ENCODE measurements around the gene TMEM232.

TMEM232 gene

DNA sequence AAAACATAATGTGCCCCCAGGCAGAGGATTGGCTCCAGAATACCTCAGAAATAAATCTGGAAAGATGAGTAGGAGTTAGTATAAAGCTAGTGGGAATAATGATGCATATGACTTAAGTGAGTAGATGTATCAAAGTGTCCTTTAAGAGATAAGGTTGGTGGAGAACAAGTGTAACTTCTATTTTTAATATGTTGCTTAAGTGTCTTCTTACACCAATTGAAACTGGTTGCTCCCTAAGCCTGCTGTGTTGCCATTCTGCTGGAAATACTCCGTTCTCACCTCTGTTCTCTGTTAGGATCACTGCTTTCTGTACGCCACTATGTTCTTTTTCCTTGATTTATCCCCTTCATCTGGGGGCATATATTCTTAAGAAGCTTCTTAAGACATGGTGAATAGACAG, 286.4 kb downstream of the TMEM232 start:
- Histone ChIP-seq H3K36me3 (ENCODE audit: control insufficient read depth, insufficient read depth, low read length) (no peaks in the 10 kb centered on the region), H3K27me3 (replicated peaks; ENCODE audit: control insufficient read depth, insufficient read depth, low read length) (no peaks in the 10 kb centered on the region; the same call in 1 of the 2 replicates), H3K4me3 (replicated peaks; ENCODE audit: low read depth, low read length) (no peak overlapping the region)
- TF ChIP-seq, protein P1, sequence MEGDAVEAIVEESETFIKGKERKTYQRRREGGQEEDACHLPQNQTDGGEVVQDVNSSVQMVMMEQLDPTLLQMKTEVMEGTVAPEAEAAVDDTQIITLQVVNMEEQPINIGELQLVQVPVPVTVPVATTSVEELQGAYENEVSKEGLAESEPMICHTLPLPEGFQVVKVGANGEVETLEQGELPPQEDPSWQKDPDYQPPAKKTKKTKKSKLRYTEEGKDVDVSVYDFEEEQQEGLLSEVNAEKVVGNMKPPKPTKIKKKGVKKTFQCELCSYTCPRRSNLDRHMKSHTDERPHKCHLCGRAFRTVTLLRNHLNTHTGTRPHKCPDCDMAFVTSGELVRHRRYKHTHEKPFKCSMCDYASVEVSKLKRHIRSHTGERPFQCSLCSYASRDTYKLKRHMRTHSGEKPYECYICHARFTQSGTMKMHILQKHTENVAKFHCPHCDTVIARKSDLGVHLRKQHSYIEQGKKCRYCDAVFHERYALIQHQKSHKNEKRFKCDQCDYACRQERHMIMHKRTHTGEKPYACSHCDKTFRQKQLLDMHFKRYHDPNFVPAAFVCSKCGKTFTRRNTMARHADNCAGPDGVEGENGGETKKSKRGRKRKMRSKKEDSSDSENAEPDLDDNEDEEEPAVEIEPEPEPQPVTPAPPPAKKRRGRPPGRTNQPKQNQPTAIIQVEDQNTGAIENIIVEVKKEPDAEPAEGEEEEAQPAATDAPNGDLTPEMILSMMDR (IDR thresholded peaks at IDR 0.05; ENCODE audit: insufficient read depth, low read length, poor library complexity, severe bottlenecking), result no peak
- no peak for DNase-seq (ENCODE audit: extremely low read depth, insufficient read length)

DNA sequence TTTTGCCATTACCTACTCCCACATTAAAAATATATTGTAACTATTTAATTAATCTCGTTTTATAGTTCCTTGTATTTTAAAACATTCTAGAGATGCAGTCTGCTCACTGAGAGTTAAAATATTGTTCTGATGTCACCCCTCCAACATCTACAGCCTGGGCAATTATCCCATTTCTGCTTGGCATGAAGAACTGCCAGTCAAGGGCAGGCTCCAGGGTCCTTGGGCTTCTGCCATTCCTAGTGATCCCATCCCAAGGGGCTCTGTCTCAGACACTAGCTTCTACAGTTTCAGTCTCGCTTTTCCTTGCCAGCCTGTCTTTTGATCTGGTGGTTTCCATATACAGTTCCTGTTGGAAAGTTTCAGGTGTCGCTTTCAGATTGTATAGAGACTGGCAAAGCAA, 287.2 kb downstream of the TMEM232 start:
- no peak overlapping the region for H3K4me3 ChIP-seq (replicated peaks; ENCODE audit: low read depth, low read length)
- DNase-seq (ENCODE audit: extremely low read depth, insufficient read length), result no peak

DNA sequence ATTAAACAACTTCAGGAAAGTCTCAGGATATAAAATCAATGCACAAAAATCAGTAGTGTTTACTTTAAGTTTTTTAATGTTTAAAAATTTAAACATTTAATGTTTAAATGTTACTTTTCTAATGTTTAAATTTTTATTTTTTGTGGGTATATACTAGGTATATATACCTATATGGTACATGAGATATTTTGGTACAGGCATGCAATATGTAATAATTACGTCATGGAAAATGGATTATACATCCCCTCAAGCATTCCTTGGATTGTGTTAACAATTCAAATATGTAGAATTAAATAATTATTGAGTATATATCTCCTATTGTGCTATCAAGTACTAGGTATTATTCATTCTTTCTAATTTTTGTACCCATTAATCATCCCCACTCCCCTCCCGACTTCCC, 291.3 kb downstream of the TMEM232 start:
- no peaks in the 10 kb centered on the region for H3K27me3 ChIP-seq (replicated peaks; ENCODE audit: control insufficient read depth, insufficient read depth, low read length)
- no peak overlapping the region for H3K4me3 ChIP-seq (replicated peaks; ENCODE audit: low read depth, low read length)
- TF ChIP-seq, protein P1 (IDR thresholded peaks at IDR 0.05; ENCODE audit: insufficient read depth, low read length, poor library complexity, severe bottlenecking), result no peak
- no peaks in the 10 kb centered on the region for H3K36me3 ChIP-seq (ENCODE audit: control insufficient read depth, insufficient read depth, low read length)
- no peak for DNase-seq (ENCODE audit: extremely low read depth, insufficient read length)

More for the DNA sequence above, 287.2 kb downstream of the TMEM232 start:
- Histone ChIP-seq H3K36me3 (ENCODE audit: control insufficient read depth, insufficient read depth, low read length) (no peaks in the 10 kb centered on the region), H3K27me3 (replicated peaks; ENCODE audit: control insufficient read depth, insufficient read depth, low read length) (no peaks in the 10 kb centered on the region; the same call in 1 of the 2 replicates)
- TF ChIP-seq, protein P1 (IDR thresholded peaks at IDR 0.05; ENCODE audit: insufficient read depth, low read length, poor library complexity, severe bottlenecking), result no peak

DNA sequence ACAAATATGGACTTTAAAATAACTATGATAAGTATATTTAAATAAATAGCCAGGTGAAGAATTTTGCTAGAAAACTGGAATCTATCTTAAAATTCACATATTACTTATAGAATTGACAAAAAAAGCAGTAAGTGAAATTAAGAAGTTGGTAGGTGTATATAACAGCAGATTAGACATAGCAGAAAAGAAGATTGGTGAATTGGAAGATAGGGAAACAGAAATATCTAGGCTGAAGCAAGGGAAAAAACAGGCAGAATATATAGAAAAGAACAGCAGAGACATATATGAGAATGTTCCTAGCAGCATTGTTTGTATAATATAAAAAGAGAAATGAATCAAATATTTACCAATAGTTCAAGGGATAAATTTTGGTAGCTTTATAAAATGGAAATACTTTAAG, 294.9 kb downstream of the TMEM232 start:
- Histone ChIP-seq H3K36me3 (ENCODE audit: control insufficient read depth, insufficient read depth, low read length) (no peaks in the 10 kb centered on the region), H3K27me3 (replicated peaks; ENCODE audit: control insufficient read depth, insufficient read depth, low read length) (no peaks in the 10 kb centered on the region), H3K4me3 (replicated peaks; ENCODE audit: low read depth, low read length) (no peak overlapping the region)
- DNase-seq (ENCODE audit: extremely low read depth, insufficient read length), result no peak
- TF ChIP-seq, protein P1 (IDR thresholded peaks at IDR 0.05; ENCODE audit: insufficient read depth, low read length, poor library complexity, severe bottlenecking), result no peak

DNA sequence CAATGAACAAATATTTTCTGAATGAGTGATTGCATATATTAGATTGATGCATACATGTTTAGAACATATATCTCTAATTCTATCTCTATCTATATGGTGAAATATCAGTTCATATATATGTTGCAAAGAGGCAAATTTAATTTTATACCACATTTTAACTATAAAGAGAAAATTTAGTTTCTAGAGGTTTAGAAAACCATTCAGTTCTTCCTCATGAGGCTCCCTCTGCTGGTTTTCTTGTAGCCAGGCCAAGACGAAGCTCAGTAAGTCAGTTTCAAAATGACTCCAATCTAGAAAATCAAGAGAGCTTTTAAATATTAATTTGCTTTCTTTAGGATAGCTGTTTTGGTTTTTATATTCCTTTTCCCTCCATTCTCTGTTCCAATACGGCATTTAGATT, 312.1 kb downstream of the TMEM232 start:
- DNase-seq (ENCODE audit: extremely low read depth, insufficient read length), result no peak
- TF ChIP-seq, protein P1 (IDR thresholded peaks at IDR 0.05; ENCODE audit: insufficient read depth, low read length, poor library complexity, severe bottlenecking), result peak; percentile 70
- Histone ChIP-seq H3K4me3 (replicated peaks; ENCODE audit: low read depth, low read length) (no peak overlapping the region), H3K36me3 (ENCODE audit: control insufficient read depth, insufficient read depth, low read length) (no peaks in the 10 kb centered on the region), H3K27me3 (replicated peaks; ENCODE audit: control insufficient read depth, insufficient read depth, low read length) (0 out of 2 replicates have a peak, but pooled peaks cover 2% of the 10 kb centered on the region)

DNA sequence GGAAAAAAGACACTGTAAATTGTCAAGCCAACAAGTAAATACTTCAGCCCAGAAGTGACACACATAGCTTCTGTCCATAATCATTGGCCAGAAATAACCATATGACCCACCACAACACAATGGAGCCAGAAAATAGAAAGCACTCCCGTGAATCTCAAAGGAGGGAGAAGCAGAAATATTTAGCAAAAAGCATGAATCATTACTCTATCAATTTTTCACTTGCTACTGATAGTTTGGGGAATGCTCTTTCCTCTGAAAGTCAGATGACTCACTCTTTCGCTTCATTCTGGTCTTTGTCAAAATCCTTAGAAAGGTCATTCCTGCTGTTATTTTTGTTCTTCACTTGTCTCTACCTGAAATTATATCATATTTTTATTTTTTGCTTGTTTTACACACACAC, 312.6 kb downstream of the TMEM232 start:
- TF ChIP-seq, protein P1 (IDR thresholded peaks at IDR 0.05; ENCODE audit: insufficient read depth, low read length, poor library complexity, severe bottlenecking), result no peak
- no peak for DNase-seq (ENCODE audit: extremely low read depth, insufficient read length)
- H3K4me3 ChIP-seq (replicated peaks; ENCODE audit: low read depth, low read length), result no peak overlapping the region
- H3K36me3 ChIP-seq (ENCODE audit: control insufficient read depth, insufficient read depth, low read length), result no peaks in the 10 kb centered on the region
- 0 out of 2 replicates have a peak, but pooled peaks cover 2% of the 10 kb centered on the region for H3K27me3 ChIP-seq (replicated peaks; ENCODE audit: control insufficient read depth, insufficient read depth, low read length)
